ENCODE measurements around the gene IDE.

DNA sequence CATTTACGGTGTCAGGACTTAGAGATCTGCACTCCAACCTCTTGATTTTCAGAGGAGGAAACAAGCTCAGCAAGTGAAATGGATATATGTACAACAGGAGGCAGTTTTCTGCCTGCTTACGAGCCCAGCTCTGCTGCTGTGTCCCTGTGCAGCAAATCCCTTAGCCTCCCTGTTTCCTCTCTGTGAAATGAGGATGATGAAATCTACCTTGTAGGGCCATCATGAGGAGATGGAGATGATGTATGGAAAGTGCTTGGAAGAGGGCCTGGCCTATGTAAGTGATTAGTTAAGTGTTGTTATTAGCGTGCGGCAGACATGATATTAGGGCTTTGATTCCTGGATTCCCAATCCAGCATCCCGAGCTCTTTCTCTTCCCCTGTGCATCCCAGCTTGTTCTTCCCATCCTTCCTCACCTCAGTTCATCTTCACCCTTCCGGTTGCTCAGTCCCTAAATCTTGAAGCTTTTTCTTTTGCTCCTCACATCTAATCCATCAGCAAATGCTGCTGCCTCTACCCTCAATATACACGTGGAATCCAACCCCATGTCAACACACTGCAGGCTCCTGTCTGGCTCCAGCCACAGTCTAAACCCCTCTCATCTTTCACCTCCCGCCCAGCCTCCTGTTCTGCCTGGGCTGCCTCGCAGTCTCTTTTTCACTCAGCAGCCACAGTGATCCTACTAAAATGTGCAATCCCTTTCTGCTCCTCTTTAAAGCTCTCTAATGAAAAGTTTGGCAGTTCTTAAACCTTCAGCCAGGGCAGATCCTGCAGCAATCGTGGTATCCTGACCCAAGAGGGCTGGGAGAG lies 169.1 kb downstream of the IDE start:
- TF ChIP-seq, protein P1, sequence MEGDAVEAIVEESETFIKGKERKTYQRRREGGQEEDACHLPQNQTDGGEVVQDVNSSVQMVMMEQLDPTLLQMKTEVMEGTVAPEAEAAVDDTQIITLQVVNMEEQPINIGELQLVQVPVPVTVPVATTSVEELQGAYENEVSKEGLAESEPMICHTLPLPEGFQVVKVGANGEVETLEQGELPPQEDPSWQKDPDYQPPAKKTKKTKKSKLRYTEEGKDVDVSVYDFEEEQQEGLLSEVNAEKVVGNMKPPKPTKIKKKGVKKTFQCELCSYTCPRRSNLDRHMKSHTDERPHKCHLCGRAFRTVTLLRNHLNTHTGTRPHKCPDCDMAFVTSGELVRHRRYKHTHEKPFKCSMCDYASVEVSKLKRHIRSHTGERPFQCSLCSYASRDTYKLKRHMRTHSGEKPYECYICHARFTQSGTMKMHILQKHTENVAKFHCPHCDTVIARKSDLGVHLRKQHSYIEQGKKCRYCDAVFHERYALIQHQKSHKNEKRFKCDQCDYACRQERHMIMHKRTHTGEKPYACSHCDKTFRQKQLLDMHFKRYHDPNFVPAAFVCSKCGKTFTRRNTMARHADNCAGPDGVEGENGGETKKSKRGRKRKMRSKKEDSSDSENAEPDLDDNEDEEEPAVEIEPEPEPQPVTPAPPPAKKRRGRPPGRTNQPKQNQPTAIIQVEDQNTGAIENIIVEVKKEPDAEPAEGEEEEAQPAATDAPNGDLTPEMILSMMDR (IDR thresholded peaks at IDR 0.05; ENCODE audit: low read depth, low read length): no peak
- TF ChIP-seq EZH2phosphoT487 (IDR thresholded peaks at IDR 0.05; ENCODE audit: low read depth): no peak

Data from OCI-LY3 (cell line).